Common myeloid progenitor, CD34-positive (primary cell): ENCODE measurements around the gene EZH2.

Experiments used
- CTCF ChIA-PET: fragments of 350-600 bp; sonication (Branson Sonifier 250); formaldehyde crosslinking; loops from one replicate; lab custom pipeline; 2021; ENCODE audit warnings: antibody characterized with exemption; lab: Charles Lee
- POLR2A ChIA-PET: fragments of 350-600 bp; sonication (Branson Sonifier 250); formaldehyde crosslinking; loops from one replicate; lab custom pipeline; 2021; ENCODE audit warnings: antibody characterized with exemption; lab: Charles Lee
- DNase-seq, 3 donors: peaks; one replicate each; pipeline versions ENCODE4 v3.0.0 to v3.0.0-alpha.2; 2013
- H3K27ac ChIP-seq, 2 experiments: 1 replicate in 1 of 2; 2 replicates in 1 of 2; pipeline ENCODE4 v1.7.0; 2013; ENCODE audit warnings: inconsistent platforms in 2 of 2, low read length in 2 of 2, mild to moderate bottlenecking in 2 of 2, low read depth in 1 of 2, moderate library complexity in 1 of 2; ENCODE audit not compliant: severe bottlenecking in 2 of 2, insufficient read depth in 1 of 2, poor library complexity in 1 of 2
- H3K27me3 ChIP-seq, 5 experiments: replicated peaks in 2 of 5; 1 replicate in 3 of 5; 2 replicates in 2 of 5; pipeline versions ENCODE4 v1.6.1 to v1.7.0; 2013; ENCODE audit warnings: low read length in 4 of 5, mild to moderate bottlenecking in 2 of 5, moderate library complexity in 2 of 5, inconsistent platforms in 1 of 5; ENCODE audit not compliant: insufficient read depth in 5 of 5, control insufficient read depth in 4 of 5
- H3K36me3 ChIP-seq, 4 experiments: 1 replicate in 2 of 4; 2 replicates in 2 of 4; pipeline versions ENCODE4 v1.6.1 to v1.7.0; 2013; ENCODE audit warnings: low read length in 3 of 4, control low read depth in 1 of 4, mild to moderate bottlenecking in 1 of 4; ENCODE audit not compliant: control insufficient read depth in 4 of 4, insufficient read depth in 4 of 4
- H3K4me1 ChIP-seq, 4 experiments: 1 replicate in 3 of 4; 2 replicates in 1 of 4; pipeline versions ENCODE4 v1.6.1 to v1.7.1; 2013; ENCODE audit warnings: low read length in 3 of 4, mild to moderate bottlenecking in 3 of 4, control low read depth in 1 of 4, inconsistent platforms in 1 of 4, moderate library complexity in 1 of 4; ENCODE audit not compliant: control insufficient read depth in 4 of 4, insufficient read depth in 4 of 4; ENCODE audit errors: control extremely low read depth in 1 of 4
- H3K4me3 ChIP-seq, 7 experiments: 1 replicate in 4 of 7; 2 replicates in 3 of 7; pipeline versions ENCODE4 v1.5.1 to v1.7.0; 2013; ENCODE audit warnings: mild to moderate bottlenecking in 7 of 7, low read length in 6 of 7, moderate library complexity in 6 of 7, inconsistent platforms in 2 of 7, low read depth in 2 of 7, control low read depth in 1 of 7; ENCODE audit not compliant: insufficient read depth in 4 of 7, control insufficient read depth in 1 of 7; ENCODE audit errors: extremely low read depth in 1 of 7
- H3K9me3 ChIP-seq, 5 experiments: 1 replicate in 4 of 5; 2 replicates in 1 of 5; pipeline versions ENCODE4 v1.6.1 to v1.7.1; 2013; ENCODE audit warnings: low read length in 4 of 5, mild to moderate bottlenecking in 2 of 5, inconsistent platforms in 1 of 5, low read depth in 1 of 5, moderate library complexity in 1 of 5; ENCODE audit not compliant: control insufficient read depth in 4 of 5, insufficient read depth in 2 of 5; ENCODE audit errors: control extremely low read depth in 1 of 5
- WGBS: methylation state at CpG from one replicate; pipeline ENCODE4 v1.1.5; 2013; ENCODE audit not compliant: insufficient coverage; 5-methylcytosine and 5-hydroxymethylcytosine counted together

EZH2 gene

GRCh38 chr7:148903504-148903903 lies 19.4 kb upstream of the EZH2 start:
- CTCF ChIA-PET, result interaction anchor here (0.5 to 1.1 kb wide), 2 partner anchors 13 to 15 kb away, joined by 3 to 4 read pairs; no protein-coding TSS in a partner anchor

GRCh38 chr7:148901178-148901577 lies 17.1 kb upstream of the EZH2 start:
- Histone ChIP-seq H3K9me3 (no peaks in the 10 kb centered on the region), H3K36me3 (no peaks in the 10 kb centered on the region), H3K4me3 (no peak overlapping the region), H3K27me3 (no peaks in the 10 kb centered on the region), H3K4me1 (no peaks in the 10 kb centered on the region), H3K27ac (no peak overlapping the region)
- POLR2A ChIA-PET, result interaction anchor here (0.6 kb wide), 1 partner anchor 539 kb away, joined by 4 read pairs; no protein-coding TSS in a partner anchor
- WGBS, result 100% methylated on average over 3 of the region's 3 CpGs
- CTCF ChIA-PET, result no interaction called here
- no peak for DNase-seq

More at GRCh38 chr7:148903504-148903903, 19.4 kb upstream of the EZH2 start:
- Histone ChIP-seq H3K36me3 (no peaks in the 10 kb centered on the region), H3K27ac (no peak overlapping the region), H3K4me3 (no peak overlapping the region), H3K27me3 (no peaks in the 10 kb centered on the region), H3K9me3 (no peaks in the 10 kb centered on the region), H3K4me1 (no peaks in the 10 kb centered on the region)
- POLR2A ChIA-PET, result no interaction called here
- 100% methylated on average over 1 of the region's 1 CpG for WGBS
- DNase-seq, result peak in 1 of 3 donors; percentile 17

GRCh38 chr7:148898845-148899484 lies 14.9 kb upstream of the EZH2 start:
- no peak overlapping the region for H3K27ac ChIP-seq
- ChIA-PET CTCF (no interaction called here), POLR2A (interaction anchor here (0.6 kb wide), 1 partner anchor 298 kb away, joined by 6 read pairs; no protein-coding TSS in a partner anchor)
- no peaks in the 10 kb centered on the region for H3K4me1 ChIP-seq
- no peak overlapping the region for H3K4me3 ChIP-seq
- H3K9me3 ChIP-seq, result no peaks in the 10 kb centered on the region
- 82% methylated on average over 5 of the region's 6 CpGs for WGBS
- DNase-seq, result no peak
- H3K36me3 ChIP-seq, result no peaks in the 10 kb centered on the region
- H3K27me3 ChIP-seq, result no peaks in the 10 kb centered on the region

GRCh38 chr7:148894591-148894990 lies 10.5 kb upstream of the EZH2 start:
- Histone ChIP-seq H3K27ac (no peak overlapping the region), H3K4me1 (no peaks in the 10 kb centered on the region), H3K27me3 (no peaks in the 10 kb centered on the region), H3K9me3 (no peaks in the 10 kb centered on the region), H3K4me3 (no peak overlapping the region), H3K36me3 (no peaks in the 10 kb centered on the region)
- ChIA-PET POLR2A (no interaction called here), CTCF (interaction anchor here (1.4 kb wide), 1 partner anchor 29 kb away, joined by 3 read pairs; no protein-coding TSS in a partner anchor)
- no peak for DNase-seq
- no CpG with 5 or more reads among the region's 2 CpGs for WGBS

- Histone ChIP-seq H3K9me3 (no peaks in the 10 kb centered on the region), H3K27me3 (no peaks in the 10 kb centered on the region), H3K4me3 (no peak overlapping the region), H3K4me1 (no peaks in the 10 kb centered on the region), H3K27ac (no peak overlapping the region), H3K36me3 (no peaks in the 10 kb centered on the region)
- WGBS, result no CpG with 5 or more reads among the region's 2 CpGs
- CTCF ChIA-PET, result interaction anchor here (1.2 to 1.4 kb wide), 2 partner anchors 30 to 211 kb away, joined by 3 read pairs; no protein-coding TSS in a partner anchor
- DNase-seq, result no peak
- POLR2A ChIA-PET, result no interaction called here
These were observed 9.0 kb upstream of the EZH2 start for GRCh38 chr7:148893071-148893470.

GRCh38 chr7:148888300-148888699 lies 4.2 kb upstream of the EZH2 start:
- Histone ChIP-seq H3K27ac (no peak overlapping the region), H3K9me3 (no peaks in the 10 kb centered on the region), H3K27me3 (no peaks in the 10 kb centered on the region), H3K4me3 (no peak overlapping the region), H3K36me3 (no peaks in the 10 kb centered on the region), H3K4me1 (peaks cover 0 to 3% (median 2%) of the 10 kb centered on the region in 4 experiments)
- WGBS, result 98% methylated on average over 7 of the region's 7 CpGs
- ChIA-PET CTCF (interaction anchor here (0.8 to 1.0 kb wide), 2 partner anchors 15 to 53 kb away, joined by 3 read pairs; no protein-coding TSS in a partner anchor), POLR2A (no interaction called here)
- no peak for DNase-seq

- Histone ChIP-seq H3K36me3 (no peaks in the 10 kb centered on the region), H3K27me3 (no peaks in the 10 kb centered on the region), H3K4me3 (no peak overlapping the region), H3K4me1 (peaks cover 0 to 16% (median 9%) of the 10 kb centered on the region in 4 experiments), H3K9me3 (no peaks in the 10 kb centered on the region), H3K27ac (no peak overlapping the region)
- 90% methylated on average over 2 of the region's 4 CpGs for WGBS
- no peak for DNase-seq
- CTCF ChIA-PET, result interaction anchor here (2.2 kb wide), 1 partner anchor 30 kb away, joined by 6 read pairs; no protein-coding TSS in a partner anchor
- POLR2A ChIA-PET, result no interaction called here
These were observed 2.8 kb upstream of the EZH2 start for GRCh38 chr7:148886844-148887243.
